Breast epithelium (tissue), 3 donors: ENCODE results near the gene LAMA3.

Source experiments
- POLR2A ChIP-seq: fragments of 450-650 bp; IDR thresholded peaks from one replicate; pipeline ENCODE4 v1.6.1; 2016; ENCODE audit warnings: antibody characterized with exemption, mild to moderate bottlenecking, moderate library complexity
- POLR2AphosphoS5 ChIP-seq, 3 donors: sonication (generic); formaldehyde crosslinking; IDR thresholded peaks; one replicate each; pipeline ENCODE4 v1.6.1; 2017; ENCODE audit warnings: antibody characterized with exemption in 3 of 3
- TF ChIP-seq, protein P1 (sequence below), 3 donors: fragments of 450-650 bp; IDR thresholded peaks; one replicate each; pipeline ENCODE4 v1.5.1; 2016 to 2017; ENCODE audit warnings: antibody characterized with exemption in 3 of 3, mild to moderate bottlenecking in 3 of 3, moderate library complexity in 3 of 3

DNA sequence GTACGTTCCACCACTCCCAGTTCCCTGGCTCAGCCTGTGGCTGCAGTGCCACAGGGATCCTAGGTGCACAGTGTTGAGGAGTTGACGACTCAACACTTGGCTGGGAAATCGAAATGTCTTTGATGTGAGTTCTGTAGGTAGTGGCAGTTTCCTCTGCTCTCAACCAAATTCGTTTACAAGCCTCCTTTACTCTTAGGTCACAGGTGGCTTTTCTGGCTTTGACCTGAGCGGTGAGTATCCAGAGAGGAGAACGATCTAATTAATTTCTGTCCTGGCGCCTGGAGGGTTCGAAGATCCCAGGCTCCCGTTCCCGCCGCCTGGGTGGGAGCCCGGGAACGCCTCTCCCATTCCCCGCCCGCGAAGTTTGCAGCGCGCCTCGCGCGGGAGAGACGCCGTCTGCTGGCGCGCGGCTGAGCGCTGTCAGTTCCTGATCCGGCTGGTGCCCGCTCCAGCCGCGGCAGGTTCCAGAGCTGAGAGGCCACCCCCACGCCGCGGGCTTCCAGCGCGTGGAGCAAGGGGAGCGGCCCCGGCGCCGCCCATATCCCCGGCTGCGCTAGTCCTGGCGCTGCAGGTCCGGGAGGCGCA, at the start of gene LAMA3:
- TF ChIP-seq, protein P1, sequence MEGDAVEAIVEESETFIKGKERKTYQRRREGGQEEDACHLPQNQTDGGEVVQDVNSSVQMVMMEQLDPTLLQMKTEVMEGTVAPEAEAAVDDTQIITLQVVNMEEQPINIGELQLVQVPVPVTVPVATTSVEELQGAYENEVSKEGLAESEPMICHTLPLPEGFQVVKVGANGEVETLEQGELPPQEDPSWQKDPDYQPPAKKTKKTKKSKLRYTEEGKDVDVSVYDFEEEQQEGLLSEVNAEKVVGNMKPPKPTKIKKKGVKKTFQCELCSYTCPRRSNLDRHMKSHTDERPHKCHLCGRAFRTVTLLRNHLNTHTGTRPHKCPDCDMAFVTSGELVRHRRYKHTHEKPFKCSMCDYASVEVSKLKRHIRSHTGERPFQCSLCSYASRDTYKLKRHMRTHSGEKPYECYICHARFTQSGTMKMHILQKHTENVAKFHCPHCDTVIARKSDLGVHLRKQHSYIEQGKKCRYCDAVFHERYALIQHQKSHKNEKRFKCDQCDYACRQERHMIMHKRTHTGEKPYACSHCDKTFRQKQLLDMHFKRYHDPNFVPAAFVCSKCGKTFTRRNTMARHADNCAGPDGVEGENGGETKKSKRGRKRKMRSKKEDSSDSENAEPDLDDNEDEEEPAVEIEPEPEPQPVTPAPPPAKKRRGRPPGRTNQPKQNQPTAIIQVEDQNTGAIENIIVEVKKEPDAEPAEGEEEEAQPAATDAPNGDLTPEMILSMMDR (IDR thresholded peaks at IDR 0.05), result no peak
- TF ChIP-seq POLR2AphosphoS5 (IDR thresholded peaks at IDR 0.05) (peak in 2 of 3 donors; percentile 10 to 24), POLR2A (no peak)
